NCI-H2029 (cell line): ENCODE measurements around the gene GPR153.

ENCODE experiments used
- DNase-seq: peaks from one replicate; lab custom pipeline; 2025; lab: John Stamatoyannopoulos, UW

Gene GPR153

DNA sequence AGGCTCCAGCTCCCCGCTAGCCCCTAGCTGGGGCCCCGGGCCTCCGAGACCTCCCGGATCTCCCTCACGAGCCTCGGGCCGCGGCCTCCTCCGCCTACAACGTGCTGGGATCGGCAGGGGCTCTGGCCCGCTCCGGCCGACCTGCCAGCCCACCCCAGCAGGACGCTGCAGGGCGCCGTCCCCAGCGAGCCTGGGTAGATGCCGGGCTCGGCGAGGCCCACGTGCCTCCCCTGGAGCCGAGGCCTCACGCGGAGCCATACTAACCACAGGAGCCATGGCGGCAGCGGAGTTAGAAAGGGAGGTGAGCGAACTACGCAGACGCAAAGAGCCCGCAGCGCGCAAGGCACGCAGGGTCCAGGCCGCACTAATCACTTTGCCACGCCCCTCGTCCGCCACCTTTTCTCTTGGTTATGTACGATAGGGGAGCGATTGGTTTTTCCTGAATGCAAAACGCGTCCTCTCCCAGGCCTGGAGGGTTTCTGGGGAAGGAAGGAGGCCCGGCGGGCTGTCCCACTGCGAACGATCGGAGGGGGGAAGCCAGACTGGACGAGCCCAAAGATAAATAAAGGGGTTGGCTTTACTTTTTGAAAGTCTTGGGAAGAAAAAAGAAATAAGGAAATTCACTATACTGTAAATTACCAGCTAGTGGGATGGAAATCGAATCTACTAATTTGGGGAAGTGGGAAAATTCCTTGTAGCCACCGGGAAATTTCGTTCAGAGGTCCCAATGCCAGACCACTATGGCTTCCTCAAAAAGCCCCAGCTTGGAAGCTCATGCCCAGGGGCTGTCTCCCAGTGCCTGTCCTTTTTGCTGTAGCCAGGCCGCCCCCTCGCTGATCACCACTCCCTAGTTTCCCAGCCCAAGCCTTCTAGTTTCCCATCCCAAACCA is 61.4 kb downstream of the GPR153 start, which contains the start of gene RPL22:
Gene RPL22 (minus strand): TSS at position 298 of the 890 bp plus-strand sequence. CDS start 22 bp downstream, at position 276.
- peak; percentile 98 for DNase-seq

DNA sequence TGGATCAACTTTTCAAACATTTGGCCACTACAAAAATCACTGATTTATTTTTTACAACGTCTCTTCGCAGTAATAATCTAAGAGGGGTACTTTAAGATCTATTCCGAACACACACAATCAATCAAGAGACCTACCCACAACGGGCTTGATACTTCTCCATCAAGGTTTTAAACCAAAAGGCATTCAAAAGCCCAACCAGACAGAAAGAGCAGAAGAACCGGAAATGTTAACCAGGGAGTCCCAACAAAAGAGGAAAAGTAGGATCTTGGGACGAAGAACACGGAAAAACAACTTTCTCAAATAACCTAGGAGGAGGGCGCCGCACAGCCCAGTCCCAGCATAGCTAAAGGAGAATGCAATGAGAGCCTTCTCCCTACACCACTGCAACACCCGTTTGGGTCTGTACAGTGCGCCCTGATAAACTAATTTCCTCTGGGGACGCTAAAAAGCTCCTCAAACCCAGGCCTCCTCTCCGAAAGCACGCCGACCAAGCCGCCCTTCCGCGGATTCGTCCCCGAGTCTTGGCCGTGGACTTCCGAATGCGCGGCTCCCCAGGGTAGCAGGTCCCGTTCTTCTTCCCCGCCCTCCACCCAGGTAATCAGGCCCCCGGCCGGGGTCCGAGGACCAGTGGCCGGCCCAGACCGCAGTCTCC is 62.1 kb downstream of the GPR153 start:
- DNase-seq: no peak

DNA sequence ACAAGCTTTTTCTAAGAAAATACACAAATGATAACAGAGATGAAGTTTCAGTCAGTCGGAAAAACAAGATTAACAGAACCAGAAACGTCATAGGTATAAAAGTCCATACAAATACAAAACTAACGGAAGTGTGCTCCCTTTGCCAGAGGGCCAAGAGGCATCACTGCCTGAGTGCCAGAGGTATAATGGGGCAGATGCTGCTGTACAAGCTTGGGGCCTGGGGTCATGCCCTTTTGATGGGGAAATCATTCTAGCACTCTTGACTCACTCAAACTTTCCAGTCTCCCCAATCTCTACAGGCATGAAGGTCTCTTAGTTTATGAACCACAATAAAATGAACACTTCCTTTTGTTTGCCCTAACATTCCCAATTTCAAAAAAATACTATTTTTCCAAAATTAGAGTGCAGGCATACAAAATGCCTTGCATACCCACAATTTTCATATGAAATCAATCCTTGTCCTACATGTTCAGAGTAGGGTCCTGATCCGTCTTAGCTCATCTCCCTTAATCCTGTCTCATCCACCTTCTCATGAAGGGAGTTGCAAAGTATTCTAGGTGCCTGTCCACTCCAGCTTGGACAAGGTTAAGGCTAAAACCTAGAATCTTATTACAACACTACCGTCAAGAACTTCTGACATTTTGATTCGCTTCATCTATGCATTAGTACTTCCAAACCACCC is 63.0 kb downstream of the GPR153 start:
- DNase-seq: no peak
